Stimulated activated memory B cell treated with anti-CD40 and anti-IgM and Interleukin-4, amounts not matched to agents 10 μg/mL and 1 μg/mL and 100 μg/mL, for 72 hours (primary cell): ENCODE measurements around the gene SETD2.

Source experiments
- ATAC-seq: fragments of 150-1000 bp; cut with Tn5 transposase; 2 replicates; pipeline ENCODE4 v1.10.0; 2021
- H3K27ac Mint-ChIP-seq: one replicate; pipeline ENCODE4 v1.8.0; 2022; ENCODE audit warnings: mild to moderate bottlenecking, mixed read lengths
- H3K27me3 Mint-ChIP-seq: one replicate; pipeline ENCODE4 v1.8.0; 2022; ENCODE audit warnings: mixed read lengths
- H3K36me3 Mint-ChIP-seq: one replicate; pipeline ENCODE4 v1.8.0; 2022; ENCODE audit warnings: mixed read lengths
- H3K4me1 Mint-ChIP-seq: one replicate; pipeline ENCODE4 v1.8.0; 2022; ENCODE audit warnings: mixed read lengths
- H3K4me3 Mint-ChIP-seq: one replicate; pipeline ENCODE4 v1.8.0; 2022; ENCODE audit warnings: mild to moderate bottlenecking, moderate library complexity, mixed read lengths
- H3K9me3 Mint-ChIP-seq: one replicate; pipeline ENCODE4 v1.8.0; 2022; ENCODE audit warnings: mixed read lengths

Gene SETD2

GRCh38 chr3:46998121-46998851 is 165.6 kb downstream of the SETD2 start:
- H3K27me3 Mint-ChIP-seq = no peaks in the 10 kb centered on the region
- H3K4me1 Mint-ChIP-seq = peaks cover 23% of the 10 kb centered on the region
- H3K36me3 Mint-ChIP-seq = peaks cover 39% of the 10 kb centered on the region
- peak overlapping the region; percentile 0 for H3K27ac Mint-ChIP-seq
- no peak overlapping the region for H3K4me3 Mint-ChIP-seq
- no peaks in the 10 kb centered on the region for H3K9me3 Mint-ChIP-seq
- peak; percentile 75 for ATAC-seq

GRCh38 chr3:46997453-46998091 is 166.3 kb downstream of the SETD2 start:
- H3K36me3 Mint-ChIP-seq = peaks cover 34% of the 10 kb centered on the region
- H3K4me1 Mint-ChIP-seq = peaks cover 24% of the 10 kb centered on the region
- ATAC-seq = no peak
- no peak overlapping the region for H3K4me3 Mint-ChIP-seq
- no peaks in the 10 kb centered on the region for H3K9me3 Mint-ChIP-seq
- H3K27ac Mint-ChIP-seq = peak overlapping the region; percentile 0
- H3K27me3 Mint-ChIP-seq = no peaks in the 10 kb centered on the region

- no peaks in the 10 kb centered on the region for H3K27me3 Mint-ChIP-seq
- ATAC-seq = no peak
- H3K36me3 Mint-ChIP-seq = peaks cover 29% of the 10 kb centered on the region
- H3K9me3 Mint-ChIP-seq = no peaks in the 10 kb centered on the region
- H3K4me3 Mint-ChIP-seq = no peak overlapping the region
- peaks cover 29% of the 10 kb centered on the region for H3K4me1 Mint-ChIP-seq
- H3K27ac Mint-ChIP-seq = peak overlapping the region; percentile 0
These were observed 167.0 kb downstream of the SETD2 start for GRCh38 chr3:46996689-46997452.

DNA sequence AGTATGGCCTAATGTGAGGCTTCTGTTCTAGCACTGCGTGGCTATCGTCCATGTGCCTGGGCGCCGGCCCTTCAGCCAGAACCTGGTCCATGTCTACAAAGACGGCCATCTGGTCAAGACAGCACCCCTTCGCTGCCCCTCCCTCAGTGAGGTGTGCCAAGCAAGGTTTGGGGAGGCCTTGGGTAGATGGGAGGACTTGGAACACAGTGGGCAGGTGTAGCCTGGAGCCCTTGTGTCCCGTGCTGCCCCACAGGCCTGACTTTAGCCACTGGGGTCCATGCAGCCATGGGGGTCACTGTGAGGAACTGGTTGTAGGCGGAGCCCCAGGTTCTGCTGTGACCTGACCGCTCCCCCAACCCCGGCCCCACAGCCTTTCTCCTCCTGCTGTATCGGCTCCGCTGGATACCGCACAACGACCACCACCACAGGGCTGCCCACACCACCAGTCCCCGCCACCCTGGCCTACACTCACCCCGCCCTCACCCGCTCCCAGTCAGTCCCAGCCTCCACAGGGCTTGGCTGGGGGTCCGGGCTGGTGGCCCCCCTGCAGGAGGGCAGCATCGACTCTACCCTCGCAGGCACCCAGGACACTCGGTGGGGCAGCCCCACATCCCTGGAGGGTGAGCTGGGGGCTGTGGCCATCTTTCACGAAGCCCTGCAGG is 167.9 kb downstream of the SETD2 start:
- Mint-ChIP-seq H3K36me3 (peaks cover 26% of the 10 kb centered on the region), H3K4me3 (no peak overlapping the region), H3K4me1 (peaks cover 37% of the 10 kb centered on the region), H3K27me3 (no peaks in the 10 kb centered on the region), H3K9me3 (no peaks in the 10 kb centered on the region), H3K27ac (no peak overlapping the region)
- ATAC-seq = no peak

- no peak for ATAC-seq
- Mint-ChIP-seq H3K27ac (no peak overlapping the region), H3K36me3 (peaks cover 24% of the 10 kb centered on the region), H3K27me3 (no peaks in the 10 kb centered on the region), H3K4me3 (no peak overlapping the region), H3K4me1 (peaks cover 47% of the 10 kb centered on the region), H3K9me3 (no peaks in the 10 kb centered on the region)
These were observed 168.8 kb downstream of the SETD2 start for GRCh38 chr3:46994801-46995731.

GRCh38 chr3:46993986-46994385 is 169.9 kb downstream of the SETD2 start:
- H3K9me3 Mint-ChIP-seq = no peaks in the 10 kb centered on the region
- H3K27me3 Mint-ChIP-seq = no peaks in the 10 kb centered on the region
- H3K4me3 Mint-ChIP-seq = no peak overlapping the region
- H3K27ac Mint-ChIP-seq = no peak overlapping the region
- peaks cover 58% of the 10 kb centered on the region for H3K4me1 Mint-ChIP-seq
- peaks cover 29% of the 10 kb centered on the region for H3K36me3 Mint-ChIP-seq
- ATAC-seq = no peak

GRCh38 chr3:46993292-46993691 is 170.6 kb downstream of the SETD2 start:
- ATAC-seq = no peak
- H3K4me3 Mint-ChIP-seq = no peak overlapping the region
- peaks cover 59% of the 10 kb centered on the region for H3K4me1 Mint-ChIP-seq
- H3K27ac Mint-ChIP-seq = peak overlapping the region; percentile 91
- no peaks in the 10 kb centered on the region for H3K27me3 Mint-ChIP-seq
- H3K9me3 Mint-ChIP-seq = no peaks in the 10 kb centered on the region
- peaks cover 31% of the 10 kb centered on the region for H3K36me3 Mint-ChIP-seq

GRCh38 chr3:46992231-46992630 is 171.7 kb downstream of the SETD2 start:
- peaks cover 60% of the 10 kb centered on the region for H3K4me1 Mint-ChIP-seq
- peaks cover 27% of the 10 kb centered on the region for H3K36me3 Mint-ChIP-seq
- no peak for ATAC-seq
- no peaks in the 10 kb centered on the region for H3K9me3 Mint-ChIP-seq
- H3K27me3 Mint-ChIP-seq = no peaks in the 10 kb centered on the region
- H3K4me3 Mint-ChIP-seq = no peak overlapping the region
- peak overlapping the region; percentile 91 for H3K27ac Mint-ChIP-seq

DNA sequence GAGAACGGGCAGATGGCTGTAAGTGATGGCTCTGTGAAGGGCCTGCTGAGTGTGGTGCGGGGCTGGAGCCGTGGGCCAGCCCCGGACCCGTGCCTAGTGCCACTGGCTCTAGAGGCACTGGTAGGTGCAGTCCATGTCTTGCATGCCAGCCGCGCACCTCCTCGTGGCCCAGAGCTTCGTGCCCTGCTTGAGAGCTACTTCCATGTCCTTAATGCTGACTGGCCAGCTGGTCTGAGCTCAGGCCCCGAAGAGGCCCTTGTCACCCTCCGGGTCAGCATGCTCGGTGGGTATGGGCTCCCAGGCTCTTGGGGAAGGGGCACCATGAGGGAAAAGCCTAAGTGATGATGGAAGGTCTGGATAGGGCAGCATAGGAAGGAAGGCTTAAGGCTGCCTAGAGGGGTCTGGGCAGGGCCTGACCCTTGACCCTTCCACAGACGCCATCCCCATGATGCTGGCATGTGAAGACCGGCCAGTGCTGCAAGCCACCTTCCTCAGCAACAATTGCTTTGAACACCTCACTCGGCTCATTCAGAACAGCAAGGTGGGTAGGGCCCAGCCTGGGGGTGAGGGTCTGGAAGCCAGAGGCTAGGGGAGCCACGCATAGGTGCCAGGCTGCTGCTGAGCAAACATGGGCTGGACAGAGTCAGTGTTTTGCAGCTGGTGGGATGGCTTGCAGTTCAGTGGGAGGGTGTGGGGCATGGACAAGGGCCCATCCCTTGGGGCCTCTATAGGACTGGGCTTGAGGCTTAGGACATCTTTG is 172.3 kb downstream of the SETD2 start:
- H3K4me1 Mint-ChIP-seq = peaks cover 60% of the 10 kb centered on the region
- peaks cover 22% of the 10 kb centered on the region for H3K36me3 Mint-ChIP-seq
- peak overlapping the region; percentile 91 for H3K27ac Mint-ChIP-seq
- ATAC-seq = no peak
- H3K27me3 Mint-ChIP-seq = no peaks in the 10 kb centered on the region
- H3K9me3 Mint-ChIP-seq = no peaks in the 10 kb centered on the region
- H3K4me3 Mint-ChIP-seq = peak overlapping the region; percentile 7

GRCh38 chr3:46990573-46991374 is 173.1 kb downstream of the SETD2 start:
- H3K9me3 Mint-ChIP-seq = no peaks in the 10 kb centered on the region
- H3K4me3 Mint-ChIP-seq = peak overlapping the region; percentile 13
- peak; percentile 78 for ATAC-seq
- H3K27me3 Mint-ChIP-seq = no peaks in the 10 kb centered on the region
- peak overlapping the region; percentile 91 for H3K27ac Mint-ChIP-seq
- H3K4me1 Mint-ChIP-seq = peaks cover 66% of the 10 kb centered on the region
- peaks cover 22% of the 10 kb centered on the region for H3K36me3 Mint-ChIP-seq

- Mint-ChIP-seq H3K27ac (peak overlapping the region; percentile 91), H3K27me3 (no peaks in the 10 kb centered on the region), H3K4me3 (no peak overlapping the region), H3K4me1 (peaks cover 81% of the 10 kb centered on the region), H3K9me3 (no peaks in the 10 kb centered on the region), H3K36me3 (peaks cover 29% of the 10 kb centered on the region)
- no peak for ATAC-seq
These were observed 174.6 kb downstream of the SETD2 start for GRCh38 chr3:46989146-46989810.

DNA sequence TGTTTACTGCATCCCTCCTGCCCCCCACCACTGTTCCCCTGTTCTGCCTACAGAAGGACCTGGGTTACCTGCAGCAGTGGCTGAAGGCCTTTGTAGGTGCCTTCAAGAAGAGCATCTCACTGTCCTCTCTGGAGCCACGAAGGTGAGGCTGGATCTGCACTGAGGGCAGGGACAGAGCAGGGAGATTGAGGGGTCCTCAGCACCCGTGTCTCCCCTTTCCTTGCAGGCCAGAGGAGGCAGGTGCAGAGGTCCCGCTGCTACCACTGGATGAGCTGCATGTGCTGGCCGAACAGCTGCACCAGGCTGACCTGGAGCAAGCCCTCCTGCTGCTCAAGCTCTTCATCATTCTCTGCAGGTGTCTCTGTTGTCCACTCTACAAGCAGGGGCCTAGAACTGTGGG is 175.3 kb downstream of the SETD2 start:
- no peak for ATAC-seq
- Mint-ChIP-seq H3K27ac (peak overlapping the region; percentile 91), H3K4me3 (peak overlapping the region; percentile 66), H3K27me3 (no peaks in the 10 kb centered on the region), H3K4me1 (peaks cover 84% of the 10 kb centered on the region), H3K36me3 (peaks cover 32% of the 10 kb centered on the region), H3K9me3 (no peaks in the 10 kb centered on the region)
